ENCODE results near the gene MAX. TPM values are rescaled to one million over a fixed set of nuclear protein-coding genes. Genes with fewer than 3 reads are reported as not detected.
A peak's percentile ranks its signal among the peaks of the same experiment; 100 is the strongest.

MAX gene
- total RNA-seq, 4 donors from 2014 or later: 27.5 to 50.0 (median 37.2) TPM

GRCh38 chr14:65065719-65066118 lies 36.6 kb downstream of the MAX start:
- Histone ChIP-seq H3K4me1 (peaks cover 9 to 14% of the 10 kb centered on the region in 2 donors), H3K27ac (no peak overlapping the region), H3K9me3 (no peaks in the 10 kb centered on the region), H3K36me3 (peaks cover 0 to 48% of the 10 kb centered on the region in 2 donors), H3K4me3 (no peak overlapping the region), H3K27me3 (no peaks in the 10 kb centered on the region)
- intact Hi-C loops (cut with DNase I; ENCODE audit: low total_unique reads): no loop called here
- no peak for ATAC-seq
- in situ Hi-C loops (cut with MboI; ENCODE audit: low sequenced_read_pairs in 4 of 4): no loop called here
- DNase-seq: no peak
- TF ChIP-seq POLR2A (IDR thresholded peaks at IDR 0.05) (no peak), CTCF (IDR thresholded peaks at IDR 0.05 in 4 of 5, conservative IDR thresholded peaks at IDR 0.05 in 1 of 5) (no peak)

GRCh38 chr14:65062096-65063075 lies 39.9 kb downstream of the MAX start:
- DNase-seq (no peak), ATAC-seq (no peak)
- in situ Hi-C loops (cut with MboI; ENCODE audit: low sequenced_read_pairs in 4 of 4): no loop called here
- no peak overlapping the region for H3K4me3 ChIP-seq
- TF ChIP-seq POLR2A (IDR thresholded peaks at IDR 0.05) (no peak), CTCF (IDR thresholded peaks at IDR 0.05 in 4 of 5, conservative IDR thresholded peaks at IDR 0.05 in 1 of 5) (no peak)
- no peak overlapping the region for H3K27ac ChIP-seq
- peaks cover 0 to 43% of the 10 kb centered on the region in 2 donors for H3K36me3 ChIP-seq
- H3K4me1 ChIP-seq: no peaks in the 10 kb centered on the region
- no peaks in the 10 kb centered on the region for H3K9me3 ChIP-seq
- intact Hi-C loops (cut with DNase I; ENCODE audit: low total_unique reads): no loop called here
- H3K27me3 ChIP-seq: no peaks in the 10 kb centered on the region

- TF ChIP-seq POLR2A (IDR thresholded peaks at IDR 0.05) (no peak), CTCF (IDR thresholded peaks at IDR 0.05 in 4 of 5, conservative IDR thresholded peaks at IDR 0.05 in 1 of 5) (no peak)
- no peaks in the 10 kb centered on the region for H3K9me3 ChIP-seq
- H3K4me3 ChIP-seq: no peak overlapping the region
- no peak for DNase-seq
- H3K4me1 ChIP-seq: no peaks in the 10 kb centered on the region
- ATAC-seq: no peak
- in situ Hi-C loops (cut with MboI; ENCODE audit: low sequenced_read_pairs in 4 of 4) (no loop called here), intact Hi-C loops (cut with DNase I; ENCODE audit: low total_unique reads) (no loop called here)
- H3K36me3 ChIP-seq: peaks cover 0 to 34% of the 10 kb centered on the region in 2 donors
- no peak overlapping the region for H3K27ac ChIP-seq
- no peaks in the 10 kb centered on the region for H3K27me3 ChIP-seq
Measured at GRCh38 chr14:65057695-65058094, 44.6 kb downstream of the MAX start.

GRCh38 chr14:65054471-65055085 lies 47.7 kb downstream of the MAX start:
- Histone ChIP-seq H3K4me1 (no peaks in the 10 kb centered on the region), H3K27ac (no peak overlapping the region), H3K4me3 (no peak overlapping the region), H3K36me3 (peaks cover 0 to 14% of the 10 kb centered on the region in 2 donors), H3K27me3 (no peaks in the 10 kb centered on the region), H3K9me3 (no peaks in the 10 kb centered on the region)
- ATAC-seq (peak in 1 of 2 donors; percentile 14), DNase-seq (no peak)
- intact Hi-C loops (cut with DNase I; ENCODE audit: low total_unique reads): no loop called here
- in situ Hi-C loops (cut with MboI; ENCODE audit: low sequenced_read_pairs in 4 of 4): no loop called here
- TF ChIP-seq POLR2A (IDR thresholded peaks at IDR 0.05) (no peak), CTCF (IDR thresholded peaks at IDR 0.05 in 4 of 5, conservative IDR thresholded peaks at IDR 0.05 in 1 of 5) (no peak)

All from gastrocnemius medialis (tissue), 4 donors.